C4-2B (cell line): ENCODE results near the gene MKI67.

Source experiments
- H3K27ac ChIP-seq: fragments of 450-650 bp; 2 replicates; pipeline ENCODE4 v1.5.1; 2017
- CTCF ChIP-seq: fragments of 450-650 bp; conservative IDR thresholded peaks from 2 replicates; pipeline ENCODE4 v1.5.1; 2017; ENCODE audit warnings: mild to moderate bottlenecking
- ZFX ChIP-seq: fragments of 450-650 bp; IDR thresholded peaks from 2 replicates; pipeline ENCODE4 v1.6.1; 2017

Gene MKI67

GRCh38 chr10:128056303-128057050 is 69.7 kb downstream of the MKI67 start:
- no peak for TF ChIP-seq CTCF
- no peak for TF ChIP-seq ZFX
- no peak overlapping the region for H3K27ac ChIP-seq

- no peak for TF ChIP-seq CTCF
- no peak for TF ChIP-seq ZFX
- no peak overlapping the region for H3K27ac ChIP-seq
Measured at GRCh38 chr10:128055061-128055868, 71.0 kb downstream of the MKI67 start.

DNA sequence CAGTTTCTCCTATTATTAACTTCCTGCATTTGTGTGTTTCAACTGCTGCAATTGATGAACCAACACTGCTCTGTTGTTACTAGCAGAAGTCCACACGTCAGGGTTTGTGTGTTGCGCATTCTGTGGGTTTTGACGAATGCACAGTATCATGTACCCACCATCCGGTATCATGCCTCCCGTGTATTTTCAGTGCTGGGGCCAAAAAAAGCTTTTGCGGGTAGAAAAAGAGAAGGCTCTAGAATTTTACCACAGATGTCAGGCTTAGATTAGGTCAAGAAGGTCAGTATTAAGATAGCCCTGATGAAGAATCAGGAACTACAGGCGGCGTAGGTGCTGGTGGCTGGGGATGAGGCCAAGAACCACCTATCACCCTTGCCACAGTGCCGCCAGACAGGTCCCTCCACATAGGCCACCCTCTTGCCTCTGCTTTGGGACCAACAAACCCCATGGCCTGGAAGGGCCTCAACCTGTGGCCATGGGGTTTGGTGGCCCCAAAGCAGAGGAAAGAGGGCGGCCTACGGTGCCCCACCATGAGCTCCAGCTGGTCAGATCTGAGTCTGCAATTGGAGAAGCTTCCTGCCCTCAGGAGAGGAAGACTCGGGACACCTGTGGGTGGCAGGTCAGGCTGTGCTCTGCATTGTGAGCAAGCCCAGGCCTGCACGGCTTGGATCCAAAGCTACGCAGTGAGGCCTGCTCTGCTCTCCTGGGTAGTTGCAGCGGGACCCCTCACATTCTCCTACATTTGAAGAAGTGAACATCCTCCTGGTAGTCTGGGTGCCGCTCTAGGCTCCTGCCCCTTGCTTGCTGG is 71.9 kb downstream of the MKI67 start:
- TF ChIP-seq ZFX = no peak
- TF ChIP-seq CTCF = no peak
- no peak overlapping the region for H3K27ac ChIP-seq

DNA sequence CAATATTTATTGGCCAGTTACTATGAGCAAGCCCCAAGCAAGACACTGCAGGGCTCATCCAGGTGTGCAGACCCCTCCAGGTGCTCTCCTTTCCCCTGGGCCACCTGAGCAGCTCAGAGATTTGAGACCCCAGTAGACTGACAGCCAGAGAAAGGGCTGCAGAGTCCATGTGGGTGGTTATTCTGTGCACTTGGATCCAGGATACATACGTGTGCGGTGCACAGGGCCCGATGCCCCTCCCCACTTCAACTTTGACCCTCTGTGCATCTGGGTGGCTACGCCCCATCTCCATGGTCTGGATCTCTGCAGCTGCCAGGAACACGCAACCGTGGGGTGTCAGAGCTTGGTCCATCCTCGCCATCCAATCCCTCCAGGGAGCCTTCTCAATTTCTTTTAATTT is 72.9 kb downstream of the MKI67 start:
- no peak overlapping the region for H3K27ac ChIP-seq
- TF ChIP-seq CTCF (no peak), ZFX (no peak)

- H3K27ac ChIP-seq = no peak overlapping the region
- TF ChIP-seq CTCF (no peak), ZFX (no peak)
Measured at GRCh38 chr10:128052696-128053095, 73.5 kb downstream of the MKI67 start.

DNA sequence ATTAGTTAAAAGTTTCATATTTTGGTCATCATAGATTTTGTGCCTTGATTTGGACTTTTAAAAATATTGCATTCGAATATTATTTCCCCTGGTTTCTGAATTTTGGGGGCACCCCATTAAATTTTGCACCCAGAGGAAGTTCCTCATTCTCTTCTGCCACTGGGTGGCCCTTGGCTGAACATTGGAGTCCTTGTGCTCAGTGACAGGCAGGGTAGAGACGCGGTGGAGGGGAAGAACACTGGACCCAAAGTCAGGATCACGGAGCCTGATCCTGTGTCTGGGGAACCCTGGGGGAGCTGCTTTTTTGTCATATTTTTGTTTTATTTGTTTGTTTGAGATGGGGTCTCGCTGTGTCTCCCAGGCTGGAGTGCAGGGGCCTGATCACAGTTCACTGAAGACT is 74.7 kb downstream of the MKI67 start:
- TF ChIP-seq CTCF (no peak), ZFX (no peak)
- H3K27ac ChIP-seq = no peak overlapping the region
